GM12878 (cell line): ENCODE data around the gene ADGRA3. TPM values are rescaled to one million over a fixed set of nuclear protein-coding genes. Genes with fewer than 3 reads are reported as not detected.

Experiments used
- ATAC-seq: fragments of 200-7000 bp; cut with Tn5 transposase; 3 replicates; pipeline ENCODE4 v1.9.1; 2020; ENCODE audit warnings: mild to moderate bottlenecking, moderate library complexity
- BruUV-seq: library from RNA; stranded (reverse); fragments of 400-500 nt; replicated peaks from 2 replicates; lab custom pipeline; 2021; lab: Mats Ljungman, UMichigan
- CTCF ChIA-PET: fragments of 300-600 bp; sonication (Branson Sonifier 250); formaldehyde crosslinking; extraction: SDS; loops from one replicate; lab custom pipeline; 2021; ENCODE audit warnings: inconsistent platforms; lab: Yijun Ruan, JAX
- POLR2A ChIA-PET: fragments of 350-600 bp; formaldehyde crosslinking; extraction: SDS; loops from one replicate; lab custom pipeline; 2021; ENCODE audit warnings: inconsistent platforms; lab: Charles Lee
- RAD21 ChIA-PET: fragments of 300-600 bp; sonication (Branson Sonifier 250); formaldehyde crosslinking; loops from one replicate; lab custom pipeline; 2023; ENCODE audit warnings: antibody characterized with exemption; ENCODE audit not compliant: unreplicated experiment; lab: Charles Lee
- SMC1A ChIA-PET: fragments of 300-600 bp; sonication (Branson Sonifier 250); formaldehyde crosslinking; loops from one replicate; lab custom pipeline; 2023; ENCODE audit not compliant: unreplicated experiment, uncharacterized antibody; lab: Charles Lee
- DNase-seq: peaks from one replicate; pipeline ENCODE4 v3.0.0-alpha.2; 2011; ENCODE audit warnings: low read depth, low spot score
- FAIRE-seq: peaks from 3 replicates; lab custom pipeline; 2011; peaks lifted over from hg19 to GRCh38; lab: Jason Lieb, UNC
- H2AFZ ChIP-seq: 2 replicates; pipeline ENCODE4 v1.6.0; 2011; ENCODE audit warnings: low read depth, low read length, control low read depth; ENCODE audit not compliant: control insufficient read depth
- H3K27ac ChIP-seq: 2 replicates; pipeline ENCODE4 v1.5.1; 2011; ENCODE audit warnings: control low read depth; ENCODE audit not compliant: control insufficient read depth, insufficient read depth
- H3K27me3 ChIP-seq, 2 experiments: replicated peaks in 1 of 2; 2 replicates each; pipeline versions ENCODE4 v1.6.0 to v1.6.1; 2011; ENCODE audit warnings: low read length in 1 of 2; ENCODE audit not compliant: control insufficient read depth in 2 of 2, insufficient read depth in 2 of 2
- H3K36me3 ChIP-seq, 2 experiments: 2 replicates each; pipeline ENCODE4 v1.5.1; 2011; ENCODE audit warnings: low read length in 1 of 2; ENCODE audit not compliant: control insufficient read depth in 2 of 2, insufficient read depth in 2 of 2
- H3K4me1 ChIP-seq: 2 replicates; pipeline ENCODE4 v1.6.1; 2011; ENCODE audit warnings: mild to moderate bottlenecking, low read length, moderate library complexity, mixed read lengths; ENCODE audit not compliant: control insufficient read depth, insufficient read depth
- H3K4me2 ChIP-seq: 2 replicates; pipeline ENCODE4 v1.6.0; 2011; ENCODE audit warnings: control low read depth; ENCODE audit not compliant: control insufficient read depth, insufficient read depth
- H3K4me3 ChIP-seq: fragments of 200-600 bp; sonication (generic); 2 replicates; pipeline ENCODE4 v1.5.1; 2016
- H3K79me2 ChIP-seq: 2 replicates; pipeline ENCODE4 v1.6.0; 2011; ENCODE audit warnings: low read length; ENCODE audit not compliant: control insufficient read depth, insufficient read depth
- H3K9ac ChIP-seq: 2 replicates; pipeline ENCODE4 v1.8.0; 2011; ENCODE audit warnings: low read length, control low read depth, mixed read lengths; ENCODE audit not compliant: control insufficient read depth, insufficient read depth
- H3K9me3 ChIP-seq: replicated peaks from 3 replicates; pipeline ENCODE4 v1.5.1; 2011; ENCODE audit warnings: mild to moderate bottlenecking, low read length; ENCODE audit not compliant: control insufficient read depth, insufficient read depth
- H4K20me1 ChIP-seq: 2 replicates; pipeline ENCODE4 v1.6.0; 2011; ENCODE audit not compliant: control insufficient read depth, insufficient read depth
- BCL11A ChIP-seq: IDR thresholded peaks from 2 replicates; pipeline ENCODE4 v1.6.1; 2011; ENCODE audit warnings: low read depth, low read length
- IKZF1 ChIP-seq: fragments of 450-650 bp; conservative IDR thresholded peaks from 2 replicates; pipeline ENCODE4 v1.6.1; 2017; ENCODE audit warnings: antibody characterized with exemption, mild to moderate bottlenecking
- PAX5 ChIP-seq: IDR thresholded peaks from 2 replicates; pipeline ENCODE4 v1.6.1; 2011; ENCODE audit warnings: low read depth, low read length, borderline replicate concordance
- RAD51 ChIP-seq: fragments of 450-650 bp; IDR thresholded peaks from 2 replicates; pipeline ENCODE4 v1.6.1; 2016; ENCODE audit warnings: moderate library complexity, mild to moderate bottlenecking, inconsistent platforms
- SMARCA5 ChIP-seq: fragments of 450-650 bp; IDR thresholded peaks from 2 replicates; pipeline ENCODE4 v1.6.1; 2017; ENCODE audit warnings: mild to moderate bottlenecking
- SP1 ChIP-seq: IDR thresholded peaks from one replicate; pipeline ENCODE4 v1.6.1; 2011; ENCODE audit warnings: low read depth, low read length
- STAT3 ChIP-seq: IDR thresholded peaks from 2 replicates; pipeline ENCODE4 v1.6.1; 2011; ENCODE audit warnings: low read depth, low read length, improper control_type of control experiment
- WGBS: methylation state at CpG from one replicate; pipeline ENCODE4 v1.1.6; 2016; ENCODE audit warnings: low lambda C conversion rate; ENCODE audit not compliant: insufficient replicate concordance, insufficient coverage; ENCODE audit errors: missing lambda C conversion rate; 5-methylcytosine and 5-hydroxymethylcytosine counted together
- in situ Hi-C: fragments of 300-500 bp; cut with MboI; formaldehyde crosslinking; loops from 9 replicates; pipeline ENCODE4 v1.14.3; 2018; ENCODE audit warnings: mixed read lengths
- intact Hi-C: fragments of 100-400 bp; cut with micrococcal nuclease; formaldehyde crosslinking; loops from one replicate; pipeline ENCODE4 v1.14.2; 2022; ENCODE audit not compliant: unreplicated experiment
- polyA plus RNA-seq, 11 experiments: library from polyadenylated mRNA; depleted of rRNA in 4 of 11; unstranded in 6 of 11; stranded (reverse) in 5 of 11; fragments of >200 nt; fragmentation: Nextera tagmentation in 4 of 11; fragmentation: Illumina TruSeq in 1 of 11; extraction: Ambion mirVana in 4 of 11; extraction: Trizol in 1 of 11; gene quantifications; 1 replicate in 1 of 11; 2 replicates in 10 of 11; pipeline versions ENCODE4 v1.2.1 to v1.2.3, GENCODE V29; 2011 to 2016; ENCODE audit warnings: inconsistent platforms in 2 of 11, missing spikeins in 2 of 11, low read depth in 1 of 11
- total RNA-seq, 4 experiments: library from RNA; depleted of rRNA in 3 of 4; stranded (reverse); fragments of >200 nt in 3 of 4; fragmentation: Illumina TruSeq in 1 of 4; extraction: Trizol in 1 of 4; gene quantifications; 2 replicates each; pipeline versions ENCODE4 v1.2.1 to v1.2.3, GENCODE V29; 2013 to 2021
- TF ChIP-seq, protein P1 (sequence below): fragments of 450-650 bp; formaldehyde crosslinking; IDR thresholded peaks from 2 replicates; pipeline ENCODE4 v1.4.0; 2022; ENCODE audit warnings: mild to moderate bottlenecking, moderate library complexity
- TF ChIP-seq, protein P2 (sequence below): fragments of 450-650 bp; IDR thresholded peaks from 2 replicates; pipeline ENCODE4 v1.6.1; 2017; ENCODE audit warnings: antibody characterized with exemption, mild to moderate bottlenecking, moderate library complexity

The ADGRA3 gene
- total and polyA plus RNA-seq, 10 of the 15 experiments (the other 5 are each of a cell fraction or from before 2014, with no cell fraction given) = 0.24 to 66.2 (median 2.5) TPM

DNA sequence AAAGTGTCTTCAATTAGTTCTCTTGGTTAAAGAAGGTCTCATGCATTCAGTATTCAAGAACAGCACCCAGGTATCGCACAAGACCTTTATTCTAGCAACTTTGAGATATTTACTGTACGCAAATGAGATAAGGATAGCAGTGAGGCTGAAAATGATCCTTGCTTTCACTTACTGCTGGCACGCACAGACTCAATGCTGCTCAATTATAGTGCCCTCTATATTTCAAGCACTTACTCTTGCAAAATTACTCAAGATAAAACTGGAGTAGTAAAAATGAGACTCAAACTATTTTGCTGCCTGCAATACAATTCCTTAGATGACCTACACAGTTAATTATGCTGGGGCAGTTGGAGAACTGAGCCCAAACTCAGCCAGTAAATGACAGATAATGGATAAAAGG lies 60.9 kb downstream of the ADGRA3 start:
- POLR2A ChIA-PET = interaction anchor here (1.1 to 1.8 kb wide), 3 partner anchors 8 to 33 kb away, joined by 4 to 9 read pairs (median 5); no protein-coding TSS in a partner anchor
- H3K4me3 ChIP-seq = no peak overlapping the region
- H3K27me3 ChIP-seq = no peaks in the 10 kb centered on the region
- intact Hi-C loops = no loop called here
- no peak overlapping the region for H3K4me2 ChIP-seq
- H3K79me2 ChIP-seq = no peaks in the 10 kb centered on the region
- no peaks in the 10 kb centered on the region for H4K20me1 ChIP-seq
- H2AFZ ChIP-seq = no peak overlapping the region
- H3K9ac ChIP-seq = no peak overlapping the region
- no peak for FAIRE-seq
- no TSS peak for BruUV-seq
- TF ChIP-seq IKZF1 (0 out of 2 replicates have a peak, but pooled peaks have one; percentile 21), BCL11A (no peak)
- TF ChIP-seq, all 136 proteins: peak for 1
- no peaks in the 10 kb centered on the region for H3K9me3 ChIP-seq
- H3K27ac ChIP-seq = no peak overlapping the region
- no peaks in the 10 kb centered on the region for H3K4me1 ChIP-seq
- SMC1A ChIA-PET = interaction anchor here (1.1 to 5.5 kb wide), 14 partner anchors 8 to 152 kb away, joined by 3 to 33 read pairs (median 6); no protein-coding TSS in a partner anchor
- peaks cover 0 to 4% of the 10 kb centered on the region in 2 experiments; a peak in 2 of 4 replicates for H3K36me3 ChIP-seq
- CTCF ChIA-PET = interaction anchor here (1.4 to 3.2 kb wide), 4 partner anchors 9 to 152 kb away, joined by 4 to 22 read pairs (median 10); no protein-coding TSS in a partner anchor
- DNase-seq (no peak), ATAC-seq (peak; percentile 85)
- RAD21 ChIA-PET = interaction anchor here (1.2 to 3.7 kb wide), 4 partner anchors 11 to 24 kb away, joined by 4 to 18 read pairs (median 4); no protein-coding TSS in a partner anchor
- in situ Hi-C loops = no loop called here
- WGBS = 9% methylated on average over 3 of the region's 3 CpGs

DNA sequence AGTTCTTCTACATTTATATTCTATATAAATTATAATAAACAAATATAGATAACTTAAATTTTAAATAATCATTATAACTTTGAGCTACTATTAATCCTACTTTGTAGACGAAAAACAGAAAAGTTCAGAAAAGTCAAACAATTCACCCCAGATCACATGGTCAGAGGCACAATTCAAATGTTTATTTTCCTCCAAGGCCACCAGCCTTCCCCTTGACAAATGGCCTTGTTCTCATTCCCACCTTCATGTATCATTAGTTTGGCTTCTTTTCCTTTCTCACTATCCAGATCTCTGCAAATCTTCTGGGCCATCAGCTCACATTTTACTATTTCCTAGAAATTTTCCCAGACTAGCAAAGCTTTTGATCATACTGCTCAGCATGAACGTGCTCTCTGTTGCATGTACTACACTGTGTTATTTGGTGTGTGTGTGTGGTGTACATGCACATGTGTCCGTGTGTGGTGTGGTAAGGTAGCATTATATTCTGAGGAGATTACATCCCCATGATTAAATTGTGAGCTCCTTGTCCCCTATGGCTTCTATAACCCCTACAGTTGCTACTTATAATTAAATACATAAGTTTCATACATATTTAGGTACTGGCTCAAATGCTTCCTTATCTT lies 61.5 kb downstream of the ADGRA3 start:
- no peaks in the 10 kb centered on the region for H3K4me1 ChIP-seq
- H3K79me2 ChIP-seq = no peaks in the 10 kb centered on the region
- in situ Hi-C loops (no loop called here), intact Hi-C loops (no loop called here)
- WGBS = 8% methylated on average over 3 of the region's 3 CpGs
- no peak overlapping the region for H2AFZ ChIP-seq
- H3K27ac ChIP-seq = no peak overlapping the region
- ChIA-PET POLR2A (interaction anchor here (0.6 to 1.8 kb wide), 5 partner anchors 9 to 60 kb away, joined by 4 to 9 read pairs (median 5); no protein-coding TSS in a partner anchor), RAD21 (interaction anchor here (0.8 to 3.7 kb wide), 6 partner anchors 10 to 153 kb away, joined by 3 to 18 read pairs (median 4); no protein-coding TSS in a partner anchor), SMC1A (interaction anchor here (0.7 to 5.5 kb wide), 20 partner anchors 10 to 213 kb away, joined by 3 to 33 read pairs (median 6); no protein-coding TSS in a partner anchor), CTCF (interaction anchor here (0.6 to 3.2 kb wide), 11 partner anchors 9 to 665 kb away, joined by 3 to 22 read pairs (median 6); no protein-coding TSS in a partner anchor)
- FAIRE-seq (no peak), DNase-seq (no peak), ATAC-seq (peak; percentile 37; the same call in 2 of the 3 replicates)
- no peak overlapping the region for H3K4me3 ChIP-seq
- H3K36me3 ChIP-seq = peaks cover 0 to 4% of the 10 kb centered on the region in 2 experiments; a peak in 2 of 4 replicates
- no peak overlapping the region for H3K4me2 ChIP-seq
- H3K9ac ChIP-seq = no peak overlapping the region
- BruUV-seq = no TSS peak
- no peaks in the 10 kb centered on the region for H3K27me3 ChIP-seq
- no peaks in the 10 kb centered on the region for H4K20me1 ChIP-seq
- H3K9me3 ChIP-seq = no peaks in the 10 kb centered on the region
- TF ChIP-seq, protein P1, sequence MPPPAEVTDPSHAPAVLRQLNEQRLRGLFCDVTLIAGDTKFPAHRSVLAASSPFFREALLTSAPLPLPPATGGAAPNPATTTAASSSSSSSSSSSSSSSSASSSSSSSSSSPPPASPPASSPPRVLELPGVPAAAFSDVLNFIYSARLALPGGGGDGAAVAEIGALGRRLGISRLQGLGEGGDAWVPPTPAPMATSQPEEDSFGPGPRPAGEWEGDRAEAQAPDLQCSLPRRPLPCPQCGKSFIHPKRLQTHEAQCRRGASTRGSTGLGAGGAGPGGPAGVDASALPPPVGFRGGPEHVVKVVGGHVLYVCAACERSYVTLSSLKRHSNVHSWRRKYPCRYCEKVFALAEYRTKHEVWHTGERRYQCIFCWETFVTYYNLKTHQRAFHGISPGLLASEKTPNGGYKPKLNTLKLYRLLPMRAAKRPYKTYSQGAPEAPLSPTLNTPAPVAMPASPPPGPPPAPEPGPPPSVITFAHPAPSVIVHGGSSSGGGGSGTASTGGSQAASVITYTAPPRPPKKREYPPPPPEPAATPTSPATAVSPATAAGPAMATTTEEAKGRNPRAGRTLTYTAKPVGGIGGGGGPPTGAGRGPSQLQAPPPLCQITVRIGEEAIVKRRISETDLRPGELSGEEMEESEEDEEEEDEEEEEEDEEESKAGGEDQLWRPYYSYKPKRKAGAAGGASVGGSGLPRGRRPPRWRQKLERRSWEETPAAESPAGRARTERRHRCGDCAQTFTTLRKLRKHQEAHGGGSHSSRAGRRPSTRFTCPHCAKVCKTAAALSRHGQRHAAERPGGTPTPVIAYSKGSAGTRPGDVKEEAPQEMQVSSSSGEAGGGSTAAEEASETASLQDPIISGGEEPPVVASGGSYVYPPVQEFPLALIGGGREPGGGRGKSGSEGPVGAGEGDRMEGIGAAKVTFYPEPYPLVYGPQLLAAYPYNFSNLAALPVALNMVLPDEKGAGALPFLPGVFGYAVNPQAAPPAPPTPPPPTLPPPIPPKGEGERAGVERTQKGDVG (CRISPR knock-in tag) = no peak
- no peak for TF ChIP-seq RAD51
- no peak for TF ChIP-seq PAX5
- no peak for TF ChIP-seq SMARCA5
- TF ChIP-seq, protein P2, sequence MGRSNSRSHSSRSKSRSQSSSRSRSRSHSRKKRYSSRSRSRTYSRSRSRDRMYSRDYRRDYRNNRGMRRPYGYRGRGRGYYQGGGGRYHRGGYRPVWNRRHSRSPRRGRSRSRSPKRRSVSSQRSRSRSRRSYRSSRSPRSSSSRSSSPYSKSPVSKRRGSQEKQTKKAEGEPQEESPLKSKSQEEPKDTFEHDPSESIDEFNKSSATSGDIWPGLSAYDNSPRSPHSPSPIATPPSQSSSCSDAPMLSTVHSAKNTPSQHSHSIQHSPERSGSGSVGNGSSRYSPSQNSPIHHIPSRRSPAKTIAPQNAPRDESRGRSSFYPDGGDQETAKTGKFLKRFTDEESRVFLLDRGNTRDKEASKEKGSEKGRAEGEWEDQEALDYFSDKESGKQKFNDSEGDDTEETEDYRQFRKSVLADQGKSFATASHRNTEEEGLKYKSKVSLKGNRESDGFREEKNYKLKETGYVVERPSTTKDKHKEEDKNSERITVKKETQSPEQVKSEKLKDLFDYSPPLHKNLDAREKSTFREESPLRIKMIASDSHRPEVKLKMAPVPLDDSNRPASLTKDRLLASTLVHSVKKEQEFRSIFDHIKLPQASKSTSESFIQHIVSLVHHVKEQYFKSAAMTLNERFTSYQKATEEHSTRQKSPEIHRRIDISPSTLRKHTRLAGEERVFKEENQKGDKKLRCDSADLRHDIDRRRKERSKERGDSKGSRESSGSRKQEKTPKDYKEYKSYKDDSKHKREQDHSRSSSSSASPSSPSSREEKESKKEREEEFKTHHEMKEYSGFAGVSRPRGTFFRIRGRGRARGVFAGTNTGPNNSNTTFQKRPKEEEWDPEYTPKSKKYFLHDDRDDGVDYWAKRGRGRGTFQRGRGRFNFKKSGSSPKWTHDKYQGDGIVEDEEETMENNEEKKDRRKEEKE = no peak
- TF ChIP-seq STAT3 = no peak
- no peak for TF ChIP-seq SP1
